Osteoblast (primary cell): ENCODE data around the gene NXPH4. TPM values are rescaled to one million over a fixed set of nuclear protein-coding genes. Genes with fewer than 3 reads are reported as not detected.

Source experiments
- DNase-seq: peaks from one replicate; pipeline ENCODE4 v3.0.0; 2011; ENCODE audit warnings: low spot score, mixed read lengths; ENCODE audit not compliant: insufficient read length; ENCODE audit errors: missing footprints
- H2AFZ ChIP-seq: 2 replicates; pipeline ENCODE4 v1.6.0; 2011; ENCODE audit warnings: mild to moderate bottlenecking, low read length
- H3K27ac ChIP-seq: 2 replicates; pipeline ENCODE4 v1.5.1; 2011; ENCODE audit warnings: mild to moderate bottlenecking, low read depth, low read length, moderate library complexity
- H3K27me3 ChIP-seq: 2 replicates; pipeline ENCODE4 v1.6.0; 2012; ENCODE audit warnings: mild to moderate bottlenecking, control low read depth, inconsistent platforms, low read length, moderate library complexity; ENCODE audit not compliant: insufficient read depth
- H3K36me3 ChIP-seq: 2 replicates; pipeline ENCODE4 v1.5.1; 2011; ENCODE audit warnings: mild to moderate bottlenecking, low read length, control low read depth, moderate library complexity; ENCODE audit not compliant: insufficient read depth
- H3K4me1 ChIP-seq: 2 replicates; pipeline ENCODE4 v1.5.1; 2011; ENCODE audit warnings: mild to moderate bottlenecking, low read length, control low read depth, moderate library complexity; ENCODE audit not compliant: insufficient read depth
- H3K4me2 ChIP-seq: 2 replicates; pipeline ENCODE4 v1.6.0; 2011; ENCODE audit warnings: mild to moderate bottlenecking, low read length; ENCODE audit not compliant: insufficient read depth
- H3K4me3 ChIP-seq: fragments of 200-600 bp; sonication (generic); 3 replicates; pipeline ENCODE4 v1.5.1; 2012; ENCODE audit warnings: mild to moderate bottlenecking, low read length, inconsistent platforms; ENCODE audit not compliant: insufficient read depth
- H3K79me2 ChIP-seq: 2 replicates; pipeline ENCODE4 v1.6.0; 2012; ENCODE audit warnings: mild to moderate bottlenecking, low read length, control low read depth, inconsistent platforms; ENCODE audit not compliant: insufficient read depth
- H3K9me3 ChIP-seq: 2 replicates; pipeline ENCODE4 v1.5.1; 2011; ENCODE audit warnings: low read depth, low read length, control low read depth
- H4K20me1 ChIP-seq: 2 replicates; pipeline ENCODE4 v1.6.0; 2012; ENCODE audit warnings: mild to moderate bottlenecking, low read length, control low read depth; ENCODE audit not compliant: insufficient read depth
- CTCF ChIP-seq: IDR thresholded peaks from 2 replicates; pipeline ENCODE4 v1.5.1; 2011; ENCODE audit warnings: mild to moderate bottlenecking, low read depth, low read length, moderate library complexity; ENCODE audit errors: extremely low read depth
- total RNA-seq: library from RNA; depleted of rRNA; stranded (reverse); fragments of >200 nt; gene quantifications from 2 replicates; pipeline ENCODE4 v1.2.3, GENCODE V29; 2012

The NXPH4 gene
- total RNA-seq, 1 donor, result 1.1 TPM

DNA sequence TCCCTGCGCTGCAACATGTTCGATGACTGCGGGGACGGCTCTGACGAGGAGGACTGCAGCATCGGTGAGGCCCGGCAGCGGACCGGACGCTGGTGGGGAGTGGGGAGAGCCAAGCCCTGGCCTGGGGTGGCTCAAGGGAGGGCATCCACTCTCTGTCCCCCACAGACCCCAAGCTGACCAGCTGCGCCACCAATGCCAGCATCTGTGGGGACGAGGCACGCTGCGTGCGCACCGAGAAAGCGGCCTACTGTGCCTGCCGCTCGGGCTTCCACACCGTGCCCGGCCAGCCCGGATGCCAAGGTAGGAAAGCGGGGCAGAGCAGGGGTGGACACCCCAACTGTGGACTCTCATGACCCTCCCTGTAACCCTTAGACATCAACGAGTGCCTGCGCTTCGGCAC, 11.4 kb upstream of the NXPH4 start:
- no peak overlapping the region for H3K27ac ChIP-seq
- H4K20me1 ChIP-seq, result peaks cover 38% of the 10 kb centered on the region
- no peak for DNase-seq
- peaks cover 11% of the 10 kb centered on the region for H3K79me2 ChIP-seq
- no peak overlapping the region for H3K4me2 ChIP-seq
- H3K4me3 ChIP-seq, result no peak overlapping the region
- no peaks in the 10 kb centered on the region for H3K4me1 ChIP-seq
- no peak overlapping the region for H2AFZ ChIP-seq
- no peaks in the 10 kb centered on the region for H3K27me3 ChIP-seq
- peaks cover 93% of the 10 kb centered on the region for H3K36me3 ChIP-seq
- no peak for TF ChIP-seq CTCF
- H3K9me3 ChIP-seq, result no peaks in the 10 kb centered on the region

DNA sequence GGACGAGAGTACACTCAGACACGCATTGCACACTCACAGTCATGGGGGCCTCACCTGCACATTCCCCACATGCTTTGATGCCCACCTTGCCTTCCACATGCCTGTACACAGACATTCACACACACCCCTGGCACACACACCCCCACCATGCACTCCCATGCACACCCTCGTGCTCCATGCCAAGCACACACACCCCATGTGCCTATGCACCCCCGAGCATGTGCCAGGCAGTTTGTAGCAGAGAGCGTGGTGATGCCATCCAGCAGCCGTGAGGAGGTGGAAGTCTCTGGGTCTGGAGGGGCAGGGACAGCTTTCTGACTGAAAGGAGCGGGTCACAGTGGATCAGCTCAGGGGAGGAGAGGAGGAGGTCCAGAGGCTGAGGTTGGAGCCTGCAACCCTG, 10.7 kb upstream of the NXPH4 start:
- no peak overlapping the region for H2AFZ ChIP-seq
- no peak overlapping the region for H3K4me3 ChIP-seq
- TF ChIP-seq CTCF, result no peak
- no peaks in the 10 kb centered on the region for H3K27me3 ChIP-seq
- H4K20me1 ChIP-seq, result peaks cover 41% of the 10 kb centered on the region
- no peak overlapping the region for H3K27ac ChIP-seq
- H3K4me1 ChIP-seq, result no peaks in the 10 kb centered on the region
- peaks cover 10% of the 10 kb centered on the region for H3K79me2 ChIP-seq
- no peak for DNase-seq
- no peaks in the 10 kb centered on the region for H3K9me3 ChIP-seq
- H3K4me2 ChIP-seq, result no peak overlapping the region
- H3K36me3 ChIP-seq, result peaks cover 94% of the 10 kb centered on the region

- TF ChIP-seq CTCF, result no peak
- H3K9me3 ChIP-seq, result no peaks in the 10 kb centered on the region
- H2AFZ ChIP-seq, result no peak overlapping the region
- H3K36me3 ChIP-seq, result peaks cover 93% of the 10 kb centered on the region
- no peak overlapping the region for H3K27ac ChIP-seq
- peaks cover 6% of the 10 kb centered on the region for H3K79me2 ChIP-seq
- no peak overlapping the region for H3K4me2 ChIP-seq
- no peaks in the 10 kb centered on the region for H3K27me3 ChIP-seq
- no peaks in the 10 kb centered on the region for H3K4me1 ChIP-seq
- H3K4me3 ChIP-seq, result no peak overlapping the region
- no peak for DNase-seq
- H4K20me1 ChIP-seq, result peaks cover 59% of the 10 kb centered on the region
These were observed 8.6 kb upstream of the NXPH4 start for GRCh38 chr12:57207731-57208630.

GRCh38 chr12:57208631-57209282, 7.8 kb upstream of the NXPH4 start:
- Histone ChIP-seq H3K4me3 (no peak overlapping the region), H3K4me1 (no peaks in the 10 kb centered on the region), H3K4me2 (no peak overlapping the region), H3K36me3 (peaks cover 90% of the 10 kb centered on the region), H3K9me3 (no peaks in the 10 kb centered on the region), H4K20me1 (peaks cover 64% of the 10 kb centered on the region), H2AFZ (no peak overlapping the region), H3K27ac (no peak overlapping the region), H3K79me2 (peaks cover 5% of the 10 kb centered on the region), H3K27me3 (no peaks in the 10 kb centered on the region)
- DNase-seq, result no peak
- TF ChIP-seq CTCF, result no peak
